NB4 (cell line): ENCODE measurements around the gene CBX1.

Source experiments
- POLR2A ChIP-seq: IDR thresholded peaks from 2 replicates; pipeline ENCODE4 v1.6.1; 2011; ENCODE audit warnings: mild to moderate bottlenecking; ENCODE audit not compliant: insufficient read length; ENCODE audit errors: extremely low read depth
- TF ChIP-seq, protein P1 (sequence below): IDR thresholded peaks from one replicate; pipeline ENCODE4 v1.5.1; 2012; ENCODE audit warnings: low read depth, low read length

DNA sequence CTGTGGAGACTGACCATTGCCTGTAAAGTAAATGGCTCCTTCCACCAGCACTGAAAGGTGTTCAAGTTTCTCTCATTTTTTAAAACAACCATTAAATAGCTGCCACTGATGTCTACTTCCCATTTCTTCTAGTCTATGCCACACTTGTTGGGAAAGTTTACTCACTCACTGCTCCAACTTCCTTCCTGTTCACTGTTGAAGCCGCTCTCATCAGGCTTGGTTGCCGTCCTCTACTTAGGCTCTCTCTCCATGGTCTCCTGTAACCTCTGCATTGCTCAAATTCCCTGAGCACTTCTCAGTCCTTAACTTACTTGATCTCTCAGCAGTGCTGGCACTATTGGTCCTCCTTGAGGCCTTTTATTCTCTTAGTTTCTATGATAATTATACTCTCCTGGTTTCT, 38.7 kb upstream of the CBX1 start:
- TF ChIP-seq, protein P1, sequence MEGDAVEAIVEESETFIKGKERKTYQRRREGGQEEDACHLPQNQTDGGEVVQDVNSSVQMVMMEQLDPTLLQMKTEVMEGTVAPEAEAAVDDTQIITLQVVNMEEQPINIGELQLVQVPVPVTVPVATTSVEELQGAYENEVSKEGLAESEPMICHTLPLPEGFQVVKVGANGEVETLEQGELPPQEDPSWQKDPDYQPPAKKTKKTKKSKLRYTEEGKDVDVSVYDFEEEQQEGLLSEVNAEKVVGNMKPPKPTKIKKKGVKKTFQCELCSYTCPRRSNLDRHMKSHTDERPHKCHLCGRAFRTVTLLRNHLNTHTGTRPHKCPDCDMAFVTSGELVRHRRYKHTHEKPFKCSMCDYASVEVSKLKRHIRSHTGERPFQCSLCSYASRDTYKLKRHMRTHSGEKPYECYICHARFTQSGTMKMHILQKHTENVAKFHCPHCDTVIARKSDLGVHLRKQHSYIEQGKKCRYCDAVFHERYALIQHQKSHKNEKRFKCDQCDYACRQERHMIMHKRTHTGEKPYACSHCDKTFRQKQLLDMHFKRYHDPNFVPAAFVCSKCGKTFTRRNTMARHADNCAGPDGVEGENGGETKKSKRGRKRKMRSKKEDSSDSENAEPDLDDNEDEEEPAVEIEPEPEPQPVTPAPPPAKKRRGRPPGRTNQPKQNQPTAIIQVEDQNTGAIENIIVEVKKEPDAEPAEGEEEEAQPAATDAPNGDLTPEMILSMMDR: no peak
- no peak for TF ChIP-seq POLR2A
